22Rv1 (cell line): ENCODE measurements around the gene SERPINE3.

Source experiments
- ZFX ChIP-seq: fragments of 450-650 bp; IDR thresholded peaks from 2 replicates; pipeline ENCODE4 v1.6.1; 2017; ENCODE audit warnings: antibody characterized with exemption, borderline replicate concordance
- TF ChIP-seq, protein P1 (sequence below): fragments of 450-650 bp; IDR thresholded peaks from 2 replicates; pipeline ENCODE4 v1.5.1; 2017; ENCODE audit warnings: mild to moderate bottlenecking

DNA sequence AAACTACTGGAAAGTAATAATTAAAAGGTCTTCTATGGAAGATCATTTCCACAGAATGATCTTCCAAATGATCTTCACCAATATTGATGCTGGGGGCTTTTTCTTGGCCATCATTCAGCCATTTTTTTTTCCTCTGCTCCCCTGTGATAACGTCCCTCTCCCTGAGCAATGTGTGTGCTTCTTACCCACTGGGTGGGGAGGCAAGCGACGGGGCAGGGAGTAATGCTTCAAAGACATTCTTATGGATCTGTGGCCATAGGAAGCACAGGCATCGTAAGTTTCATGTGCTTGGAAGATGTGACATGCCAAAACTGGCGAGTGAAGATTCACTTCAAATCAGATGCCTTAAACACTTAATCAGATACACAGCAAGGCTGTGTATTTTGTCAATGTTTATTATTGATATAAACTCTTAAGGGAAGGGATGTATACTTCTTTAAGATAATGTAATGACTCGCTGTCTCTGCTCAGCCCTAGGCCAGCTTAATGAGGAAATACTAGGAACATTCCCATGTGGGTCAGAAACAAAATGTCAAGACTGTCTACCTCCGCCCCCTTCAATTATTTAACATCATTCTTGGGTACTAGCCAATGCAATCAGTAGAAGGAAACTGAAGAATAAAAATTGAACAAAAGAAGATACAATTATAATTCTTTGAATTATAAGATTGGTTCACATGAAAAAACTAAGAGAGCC lies 34.1 kb upstream of the SERPINE3 start:
- TF ChIP-seq, protein P1, sequence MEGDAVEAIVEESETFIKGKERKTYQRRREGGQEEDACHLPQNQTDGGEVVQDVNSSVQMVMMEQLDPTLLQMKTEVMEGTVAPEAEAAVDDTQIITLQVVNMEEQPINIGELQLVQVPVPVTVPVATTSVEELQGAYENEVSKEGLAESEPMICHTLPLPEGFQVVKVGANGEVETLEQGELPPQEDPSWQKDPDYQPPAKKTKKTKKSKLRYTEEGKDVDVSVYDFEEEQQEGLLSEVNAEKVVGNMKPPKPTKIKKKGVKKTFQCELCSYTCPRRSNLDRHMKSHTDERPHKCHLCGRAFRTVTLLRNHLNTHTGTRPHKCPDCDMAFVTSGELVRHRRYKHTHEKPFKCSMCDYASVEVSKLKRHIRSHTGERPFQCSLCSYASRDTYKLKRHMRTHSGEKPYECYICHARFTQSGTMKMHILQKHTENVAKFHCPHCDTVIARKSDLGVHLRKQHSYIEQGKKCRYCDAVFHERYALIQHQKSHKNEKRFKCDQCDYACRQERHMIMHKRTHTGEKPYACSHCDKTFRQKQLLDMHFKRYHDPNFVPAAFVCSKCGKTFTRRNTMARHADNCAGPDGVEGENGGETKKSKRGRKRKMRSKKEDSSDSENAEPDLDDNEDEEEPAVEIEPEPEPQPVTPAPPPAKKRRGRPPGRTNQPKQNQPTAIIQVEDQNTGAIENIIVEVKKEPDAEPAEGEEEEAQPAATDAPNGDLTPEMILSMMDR = no peak
- no peak for TF ChIP-seq ZFX
